Stimulated activated CD4-positive, alpha-beta T cell treated with anti-CD3 and anti-CD28 coated beads, Interleukin-1b, Interleukin-23, amount 100 ng/mL, for 4 hours (primary cell): ENCODE results near the gene TTLL11.
"Not testable (repeated sequence)": the region's sequence is repeated elsewhere in the genome, so short reads cannot be mapped to it uniquely, and the experiment has no call there.

Source experiments
- DNase-seq, 2 donors: peaks; one replicate each; pipeline ENCODE4 v3.0.0-alpha.2; 2020; ENCODE audit warnings: low read depth in 2 of 2

The TTLL11 gene

DNA sequence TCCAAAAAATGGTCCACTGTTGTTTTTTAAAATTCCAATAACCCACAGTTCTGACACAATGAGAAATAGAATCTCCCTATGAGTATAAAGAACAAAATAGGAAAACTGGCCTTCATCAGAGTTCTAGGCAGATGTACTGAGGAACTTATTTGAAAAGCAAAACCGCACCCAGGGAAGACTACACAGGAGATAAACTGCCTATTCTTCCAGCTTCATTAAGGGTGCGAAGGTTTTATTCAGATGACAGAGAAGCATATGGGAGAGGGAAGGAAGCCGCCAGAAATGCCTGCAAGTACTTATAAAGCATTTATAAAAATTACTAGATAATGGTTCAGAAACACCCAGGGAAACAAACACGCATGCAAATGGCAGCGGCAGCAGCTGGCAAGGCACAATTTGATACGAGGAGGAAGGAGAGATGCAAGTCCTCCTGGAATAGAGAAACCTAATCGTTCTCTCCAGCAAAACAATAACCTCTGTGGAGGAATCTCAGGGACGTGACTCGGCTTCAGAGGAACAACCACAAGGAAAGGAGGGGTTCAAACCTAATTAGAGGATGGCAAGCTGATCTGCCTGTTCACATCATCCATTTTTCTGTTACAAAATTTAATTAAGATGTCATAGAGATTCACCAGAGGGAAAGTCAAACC, 9.0 kb downstream of the TTLL11 start:
- DNase-seq, result no peak

DNA sequence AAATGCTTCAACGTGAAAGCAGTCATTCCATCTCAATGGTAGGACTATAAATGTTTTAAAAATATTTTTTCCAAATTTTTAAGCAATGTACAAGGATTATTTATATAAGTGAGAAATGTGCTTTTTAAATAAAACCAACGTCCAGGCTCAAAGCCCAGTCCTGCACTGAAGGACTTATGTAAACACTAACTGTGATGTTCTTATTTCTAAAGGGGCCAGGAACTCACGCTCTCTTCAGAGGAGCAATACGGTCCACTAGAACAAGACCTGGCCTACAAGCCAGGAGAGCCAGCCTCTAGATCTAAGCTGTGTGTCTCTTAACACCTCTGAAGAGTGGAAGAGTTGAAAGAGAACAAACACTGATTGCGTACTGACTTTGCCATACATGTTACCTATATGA, 12.1 kb downstream of the TTLL11 start:
- no peak for DNase-seq

- no peak for DNase-seq
Observed at GRCh38 chr9:122078557-122078956, 14.6 kb downstream of the TTLL11 start.

GRCh38 chr9:122076773-122077172, 16.3 kb downstream of the TTLL11 start:
- DNase-seq, result no peak

DNA sequence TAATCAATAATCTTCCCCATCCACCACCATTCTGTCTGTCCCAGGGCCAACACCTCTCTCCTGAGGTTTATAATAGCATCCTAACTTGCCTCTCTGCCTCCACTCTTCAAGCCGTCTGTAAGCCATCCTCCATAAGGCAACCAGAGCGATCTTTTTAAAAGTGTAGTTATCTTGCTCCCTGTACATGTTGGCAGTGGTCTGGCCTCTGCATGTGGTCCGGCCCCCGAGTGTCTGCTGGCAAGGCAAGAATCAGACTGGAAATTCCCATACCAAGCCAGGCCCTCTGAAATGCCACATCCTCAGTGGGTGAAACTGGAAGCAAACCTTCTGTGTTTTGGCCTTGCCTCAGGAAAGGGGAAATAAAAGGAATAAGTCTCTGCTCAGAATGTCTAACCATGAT, 17.0 kb downstream of the TTLL11 start:
- no peak for DNase-seq

DNA sequence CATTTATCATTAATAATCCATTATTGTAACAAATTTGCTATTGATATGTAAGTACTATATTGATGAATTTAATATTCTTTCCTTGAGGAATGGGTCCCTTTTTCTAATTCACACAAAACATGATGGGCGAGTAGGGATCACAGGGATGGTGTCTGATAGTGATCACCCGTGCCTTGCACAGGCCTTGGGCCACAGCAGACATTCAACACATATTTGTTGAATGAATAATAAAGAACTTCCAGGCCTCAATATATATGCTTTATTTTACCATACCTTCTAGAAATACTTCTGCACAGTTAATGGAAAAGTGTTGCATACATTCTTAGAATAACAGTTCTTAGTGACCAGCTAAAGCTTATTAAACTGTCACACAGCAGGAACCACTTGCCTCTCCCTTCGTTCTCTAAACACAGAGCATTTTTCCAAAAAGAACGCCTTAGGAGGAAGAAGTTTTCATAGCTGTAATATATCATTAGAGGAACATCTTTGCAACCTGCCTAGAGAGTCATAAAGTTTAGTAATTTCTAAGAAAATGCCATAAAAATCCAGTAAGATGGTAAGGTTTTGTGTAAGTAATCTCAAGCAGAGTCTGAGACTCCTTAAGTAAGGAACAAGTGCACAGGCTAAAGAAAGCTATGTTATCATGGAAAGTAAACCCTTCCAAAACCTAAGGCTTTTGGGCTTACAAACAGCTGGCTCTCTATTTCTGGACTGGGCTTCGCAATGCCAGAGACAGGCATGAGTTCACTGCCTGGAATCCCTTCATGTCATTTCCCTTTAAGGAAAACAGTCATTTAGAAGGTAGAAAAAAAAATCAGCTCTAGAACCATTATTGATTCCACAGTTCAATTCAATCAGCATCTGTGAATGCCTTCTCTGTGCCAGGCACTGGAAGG, 17.7 kb downstream of the TTLL11 start:
- DNase-seq, result no peak

DNA sequence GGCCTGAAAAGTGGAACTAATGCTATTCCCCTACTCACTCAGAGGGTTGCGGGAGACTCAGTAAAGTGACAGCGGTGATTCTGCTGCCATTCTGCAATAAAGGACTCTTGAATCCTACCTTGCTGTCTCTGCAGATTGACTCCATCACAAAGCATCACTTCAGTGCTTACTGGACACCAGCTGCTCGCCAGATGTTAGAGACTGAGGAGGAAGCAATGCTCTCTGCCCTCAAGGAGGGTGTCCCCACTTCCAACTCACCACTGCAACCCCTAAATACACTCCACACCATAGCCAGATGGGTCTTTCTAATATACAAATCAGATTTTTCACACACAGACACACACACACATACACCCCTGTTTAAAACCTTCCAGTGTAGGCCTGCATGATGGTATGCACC, 21.4 kb downstream of the TTLL11 start:
- no peak for DNase-seq

DNA sequence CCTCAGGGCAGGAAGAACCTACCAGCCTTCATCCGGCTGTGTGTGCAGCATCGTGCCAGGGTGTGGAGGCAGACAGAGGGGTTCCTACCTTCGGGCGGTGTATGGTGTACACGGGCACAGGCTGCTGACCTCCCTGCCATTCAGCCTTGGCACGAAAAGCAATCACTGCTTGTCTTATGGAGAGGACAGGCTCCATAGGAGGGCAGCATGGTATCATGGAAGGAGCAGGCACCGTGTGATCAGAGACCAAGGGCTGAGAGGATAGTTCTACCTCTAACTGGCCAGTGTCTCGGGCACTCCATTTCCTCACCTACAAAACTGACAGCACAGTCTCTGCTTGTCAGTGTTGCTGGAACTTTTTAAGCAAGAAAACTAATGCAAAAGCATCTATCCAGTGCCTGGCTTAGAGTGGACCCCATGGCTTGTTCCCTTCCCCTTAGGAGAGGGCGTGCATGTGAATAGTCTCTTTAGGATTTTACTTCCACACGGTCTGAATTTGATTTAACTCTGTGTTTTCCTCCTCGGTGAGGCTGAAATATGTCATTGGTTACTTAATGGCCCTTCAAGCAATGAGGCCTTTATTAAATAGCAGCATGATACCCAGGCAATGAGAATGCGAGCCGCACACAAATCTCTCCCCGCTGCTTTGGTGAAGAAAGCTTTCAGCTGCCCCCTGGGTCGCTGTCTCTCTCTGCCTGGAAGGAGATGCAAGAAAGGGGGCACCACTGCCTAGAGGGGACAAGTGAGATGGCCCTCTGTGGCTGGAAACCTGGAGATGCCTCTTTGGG, 22.2 kb downstream of the TTLL11 start:
- no peak for DNase-seq

GRCh38 chr9:122066680-122067079, 26.4 kb downstream of the TTLL11 start:
- DNase-seq, result not testable (repeated sequence)

GRCh38 chr9:122065923-122066629, 27.0 kb downstream of the TTLL11 start:
- no peak for DNase-seq

GRCh38 chr9:122060481-122060880, 32.6 kb downstream of the TTLL11 start:
- no peak for DNase-seq

- no peak for DNase-seq
Observed at GRCh38 chr9:122059955-122060324, 33.2 kb downstream of the TTLL11 start.

GRCh38 chr9:122059214-122059954, 33.7 kb downstream of the TTLL11 start:
- no peak for DNase-seq

GRCh38 chr9:122058709-122059108, 34.4 kb downstream of the TTLL11 start:
- no peak for DNase-seq

GRCh38 chr9:122058051-122058450, 35.1 kb downstream of the TTLL11 start:
- no peak for DNase-seq

- no peak for DNase-seq
Observed at GRCh38 chr9:122057211-122057610, 35.9 kb downstream of the TTLL11 start.

GRCh38 chr9:122056484-122056883, 36.6 kb downstream of the TTLL11 start:
- no peak for DNase-seq

- no peak for DNase-seq
Observed at GRCh38 chr9:122055701-122056100, 37.4 kb downstream of the TTLL11 start.

DNA sequence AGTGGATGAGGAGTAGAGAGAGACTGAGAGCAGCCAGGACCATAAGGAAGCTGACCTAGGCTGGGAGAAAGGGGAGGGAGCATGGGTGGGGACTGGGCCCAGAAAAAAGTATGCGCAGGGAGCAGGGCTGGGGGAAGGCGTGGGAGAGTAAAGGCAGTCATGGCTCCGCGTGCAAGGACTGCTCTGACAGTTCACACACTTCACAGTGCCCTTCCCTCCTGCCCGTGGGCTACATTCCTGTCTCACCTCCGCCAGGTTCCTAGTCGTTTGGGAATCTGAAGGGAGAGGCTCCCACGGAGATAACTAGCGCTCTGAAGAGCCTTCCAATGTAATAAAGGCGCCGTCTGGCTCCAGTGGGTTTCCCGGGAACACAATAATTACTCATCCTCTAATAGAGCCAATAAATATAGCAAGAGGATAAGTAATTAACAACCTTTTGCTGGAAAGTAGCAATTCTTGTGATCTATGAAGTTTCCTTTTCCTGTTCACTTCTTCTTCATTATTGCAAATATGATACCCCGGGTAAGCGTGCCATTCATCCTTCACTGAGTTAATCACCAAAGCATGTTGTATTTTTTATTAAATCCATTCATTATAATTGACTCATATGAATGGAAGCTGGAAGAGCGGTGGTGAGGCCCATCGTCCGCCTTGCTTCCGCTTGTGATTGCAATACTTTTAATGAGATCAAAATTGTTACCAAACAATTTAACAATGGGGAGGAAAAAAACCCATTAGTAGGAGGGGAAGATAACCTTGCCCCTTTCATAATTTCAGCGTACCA, 39.3 kb downstream of the TTLL11 start:
- DNase-seq, result no peak

GRCh38 chr9:122053064-122053463, 40.0 kb downstream of the TTLL11 start:
- DNase-seq, result no peak
